HEK293 (cell line): ENCODE results near the gene PCDH9.

Source experiments
- CTCF ChIA-PET: fragments of 350-600 bp; formaldehyde crosslinking; extraction: SDS; loops from one replicate; lab custom pipeline; 2021; ENCODE audit warnings: antibody characterized with exemption; lab: Yijun Ruan, JAX
- POLR2A ChIA-PET: fragments of 300-600 bp; formaldehyde crosslinking; extraction: SDS; loops from one replicate; lab custom pipeline; 2020; ENCODE audit warnings: antibody characterized with exemption, inconsistent platforms; lab: Yijun Ruan, JAX
- H3K27ac ChIP-seq: fragments of 200-500 bp; sonication (Bioruptor generic); 2 replicates; pipeline ENCODE4 v1.5.1; 2014; ENCODE audit warnings: low read depth, low read length, control low read depth, inconsistent platforms; ENCODE audit errors: extremely low read depth
- H3K36me3 ChIP-seq, 2 experiments: fragments of 200-500 bp in 1 of 2; sonication (Bioruptor generic) in 1 of 2; 1 replicate in 1 of 2; 2 replicates in 1 of 2; pipeline ENCODE4 v1.5.1; 2014 to 2017; ENCODE audit warnings: inconsistent platforms in 2 of 2, low read length in 2 of 2; ENCODE audit not compliant: control insufficient read depth in 2 of 2, insufficient read depth in 1 of 2
- H3K4me1 ChIP-seq: fragments of 200-500 bp; sonication (Bioruptor generic); 2 replicates; pipeline ENCODE4 v1.5.1; 2014; ENCODE audit warnings: mild to moderate bottlenecking, low read length, inconsistent platforms; ENCODE audit not compliant: control insufficient read depth, insufficient read depth
- H3K4me3 ChIP-seq: 2 replicates; pipeline ENCODE4 v1.5.1; 2011; ENCODE audit warnings: low read depth, mild to moderate bottlenecking, control low read depth, low read length, moderate library complexity
- H3K9me3 ChIP-seq: fragments of 200-500 bp; sonication (Bioruptor generic); 2 replicates; pipeline ENCODE4 v1.5.1; 2014; ENCODE audit warnings: low read depth, low read length, inconsistent platforms; ENCODE audit not compliant: control insufficient read depth, insufficient read depth
- FEZF1 ChIP-seq: fragments of 450-650 bp; formaldehyde crosslinking; IDR thresholded peaks from 2 replicates; pipeline ENCODE4 v1.5.1; 2016; ENCODE audit warnings: missing biosample characterization, missing genetic modification characterization
- MEIS1 ChIP-seq: sonication (generic); formaldehyde crosslinking; IDR thresholded peaks from 2 replicates; pipeline ENCODE4 v1.8.1; 2022; ENCODE audit warnings: missing genetic modification reagents, mild to moderate bottlenecking, borderline replicate concordance
- MZF1 ChIP-seq: fragments of 450-650 bp; formaldehyde crosslinking; IDR thresholded peaks from 2 replicates; pipeline ENCODE4 v1.5.1; 2017; ENCODE audit warnings: missing biosample characterization, missing genetic modification characterization, borderline replicate concordance
- OSR2 ChIP-seq: fragments of 450-650 bp; formaldehyde crosslinking; IDR thresholded peaks from 2 replicates; pipeline ENCODE4 v1.5.1; 2016; ENCODE audit warnings: missing biosample characterization, missing genetic modification characterization
- PRDM6 ChIP-seq: fragments of 450-650 bp; formaldehyde crosslinking; IDR thresholded peaks from 2 replicates; pipeline ENCODE4 v1.5.1; 2017; ENCODE audit warnings: missing biosample characterization, missing genetic modification characterization
- ZNF121 ChIP-seq: fragments of 450-650 bp; formaldehyde crosslinking; IDR thresholded peaks from 2 replicates; pipeline ENCODE4 v1.5.1; 2016; ENCODE audit warnings: missing biosample characterization, missing genetic modification characterization
- ZNF26 ChIP-seq: fragments of 450-650 bp; formaldehyde crosslinking; IDR thresholded peaks from 2 replicates; pipeline ENCODE4 v1.5.1; 2016; ENCODE audit warnings: missing biosample characterization, missing genetic modification characterization
- ZNF37A ChIP-seq: fragments of 450-650 bp; IDR thresholded peaks from 2 replicates; pipeline ENCODE4 v1.5.1; 2018; ENCODE audit warnings: missing biosample characterization, missing genetic modification characterization
- ZNF398 ChIP-seq: fragments of 450-650 bp; formaldehyde crosslinking; IDR thresholded peaks from 2 replicates; pipeline ENCODE4 v1.5.1; 2017; ENCODE audit warnings: missing biosample characterization, missing genetic modification characterization
- ZNF560 ChIP-seq: fragments of 450-650 bp; formaldehyde crosslinking; IDR thresholded peaks from 2 replicates; pipeline ENCODE4 v1.5.1; 2017; ENCODE audit warnings: missing biosample characterization, missing genetic modification characterization, borderline replicate concordance
- ZNF585B ChIP-seq: fragments of 450-650 bp; formaldehyde crosslinking; IDR thresholded peaks from 2 replicates; pipeline ENCODE4 v1.5.1; 2016; ENCODE audit warnings: missing biosample characterization, missing genetic modification characterization
- ZNF626 ChIP-seq: fragments of 450-650 bp; sonication (Bioruptor Pico); formaldehyde crosslinking; IDR thresholded peaks from 2 replicates; pipeline ENCODE4 v1.5.1; 2018; ENCODE audit warnings: missing biosample characterization, missing genetic modification characterization, inconsistent platforms
- ZNF677 ChIP-seq: fragments of 450-650 bp; IDR thresholded peaks from 2 replicates; pipeline ENCODE4 v1.5.0; 2018; ENCODE audit warnings: missing biosample characterization, mild to moderate bottlenecking, missing genetic modification characterization, moderate library complexity
- ZNF843 ChIP-seq: fragments of 450-650 bp; formaldehyde crosslinking; IDR thresholded peaks from 2 replicates; pipeline ENCODE4 v1.5.1; 2016; ENCODE audit warnings: missing biosample characterization, missing genetic modification characterization
- ZSCAN23 ChIP-seq: fragments of 450-650 bp; formaldehyde crosslinking; IDR thresholded peaks from 2 replicates; pipeline ENCODE4 v1.5.1; 2016; ENCODE audit warnings: missing biosample characterization, missing genetic modification characterization
- ZXDB ChIP-seq: fragments of 450-650 bp; formaldehyde crosslinking; IDR thresholded peaks from 2 replicates; pipeline ENCODE4 v1.5.1; 2016; ENCODE audit warnings: missing biosample characterization, missing genetic modification characterization

The PCDH9 gene

GRCh38 chr13:66805657-66806056, 424.5 kb downstream of the PCDH9 start:
- H3K36me3 ChIP-seq, result no peaks in the 10 kb centered on the region
- H3K4me3 ChIP-seq, result no peak overlapping the region
- no peaks in the 10 kb centered on the region for H3K4me1 ChIP-seq
- ChIA-PET CTCF (no interaction called here), POLR2A (no interaction called here)
- no peak overlapping the region for H3K27ac ChIP-seq
- no peaks in the 10 kb centered on the region for H3K9me3 ChIP-seq
- peak; percentile 50 for TF ChIP-seq ZXDB
- peak; percentile 14; the same call in 1 of the 2 replicates for TF ChIP-seq MZF1 (tag by site-specific recombination)
- TF ChIP-seq ZNF677 (tag by site-specific recombination), result no peak
- no peak for TF ChIP-seq MEIS1
- no peak for TF ChIP-seq ZNF585B (tag by site-specific recombination)
- TF ChIP-seq ZNF843 (tag by site-specific recombination), result peak; percentile 74; the same call in 1 of the 2 replicates
- TF ChIP-seq ZNF560 (tag by site-specific recombination), result no peak
- no peak for TF ChIP-seq ZNF398 (tag by site-specific recombination)
- no peak for TF ChIP-seq ZNF121 (tag by site-specific recombination)
- TF ChIP-seq ZNF37A (tag by site-specific recombination), result peak; percentile 50; the same call in 1 of the 2 replicates
- peak; percentile 94 for TF ChIP-seq PRDM6 (tag by site-specific recombination)
- TF ChIP-seq ZSCAN23, result no peak
- peak; percentile 50; the same call in 1 of the 2 replicates for TF ChIP-seq OSR2 (tag by site-specific recombination)
- no peak for TF ChIP-seq ZNF626 (tag by site-specific recombination)
- TF ChIP-seq FEZF1 (tag by site-specific recombination), result peak; percentile 70; the same call in 1 of the 2 replicates
- TF ChIP-seq, all 188 proteins: peak for 7

GRCh38 chr13:66803808-66804456, 426.2 kb downstream of the PCDH9 start:
- ChIA-PET CTCF (no interaction called here), POLR2A (no interaction called here)
- Histone ChIP-seq H3K36me3 (no peaks in the 10 kb centered on the region), H3K4me3 (no peak overlapping the region), H3K9me3 (no peaks in the 10 kb centered on the region), H3K27ac (no peak overlapping the region), H3K4me1 (no peaks in the 10 kb centered on the region)
- TF ChIP-seq ZNF26 (tag by site-specific recombination) (no peak), OSR2 (tag by site-specific recombination) (0 out of 2 replicates have a peak, but pooled peaks have one; percentile 8)
